Muscle of back (tissue), 11 donors: ENCODE results near the gene FHIP1B. TPM values are rescaled to one million over a fixed set of nuclear protein-coding genes. Genes with fewer than 3 reads are reported as not detected.
A peak's percentile ranks its signal among the peaks of the same experiment; 100 is the strongest.

Source experiments
- DNase-seq, 3 donors: peaks; one replicate each; pipeline versions ENCODE4 v3.0.0 to v3.0.0-alpha.2; 2013
- polyA plus RNA-seq, 10 donors: library from polyadenylated mRNA; unstranded; fragments of 120-200 nt; gene quantifications; one replicate each; pipeline ENCODE4 v1.2.1, GENCODE V29; 2013; ENCODE audit not compliant: insufficient read length in 10 of 10

FHIP1B gene
- polyA plus RNA-seq, 10 donors = 18.5 to 39.1 (median 23.5) TPM

DNA sequence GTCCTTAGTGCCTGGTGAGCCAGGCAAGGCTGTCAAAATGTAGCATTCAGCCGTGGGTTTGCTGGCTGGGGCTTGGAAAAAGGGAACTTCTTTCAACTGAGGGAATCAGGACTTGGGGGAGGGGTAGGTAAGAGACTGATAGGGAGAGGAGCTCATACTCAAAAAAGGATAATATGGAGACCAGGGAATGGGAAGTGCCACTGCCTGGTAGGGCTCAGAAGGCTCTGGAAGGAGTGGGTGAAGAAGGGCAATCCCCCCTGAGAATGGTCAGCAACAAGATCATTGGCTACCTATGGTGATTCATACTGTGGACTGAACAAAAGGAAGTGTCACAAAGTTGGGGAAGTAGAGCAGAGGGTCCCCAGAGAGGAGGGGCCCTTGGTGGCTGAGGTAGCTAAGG is 6.3 kb upstream of the FHIP1B start:
- DNase-seq = peak in 1 of 3 donors; percentile 6

DNA sequence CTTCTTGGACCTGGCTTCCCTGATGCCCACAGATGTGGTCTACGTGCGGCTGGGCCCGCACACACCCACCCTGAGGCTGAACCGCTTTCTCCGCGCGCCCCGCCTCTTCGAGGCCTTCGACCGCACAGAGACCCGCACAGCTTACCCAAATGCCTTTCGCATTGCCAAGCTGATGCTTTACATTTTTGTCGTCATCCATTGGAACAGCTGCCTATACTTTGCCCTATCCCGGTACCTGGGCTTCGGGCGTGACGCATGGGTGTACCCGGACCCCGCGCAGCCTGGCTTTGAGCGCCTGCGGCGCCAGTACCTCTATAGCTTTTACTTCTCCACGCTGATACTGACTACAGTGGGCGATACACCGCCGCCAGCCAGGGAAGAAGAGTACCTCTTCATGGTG is 5.7 kb upstream of the FHIP1B start:
- DNase-seq = no peak

DNA sequence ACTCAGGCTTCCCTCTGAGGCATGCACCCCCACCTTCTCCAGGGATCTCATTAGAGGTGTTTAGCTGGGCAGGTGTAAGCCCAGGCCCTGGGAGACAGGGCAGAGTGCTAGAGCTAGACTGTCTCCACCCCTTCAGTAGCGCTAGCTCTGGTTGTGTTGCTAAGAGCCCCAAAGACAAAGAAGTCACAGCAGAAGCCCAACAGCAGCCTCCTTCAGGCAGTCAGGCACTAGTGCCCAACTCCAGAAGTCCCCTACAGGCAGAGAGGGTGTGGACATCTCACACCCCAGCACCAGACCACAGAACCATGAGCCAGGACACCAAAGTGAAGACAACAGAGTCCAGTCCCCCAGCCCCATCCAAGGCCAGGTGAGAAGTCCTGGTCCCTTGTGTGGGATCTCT is 4.5 kb upstream of the FHIP1B start, which contains the start of gene CNGA4:
TSS of gene CNGA4 (plus strand) at position 188 of the 400 bp plus-strand sequence. CDS start at position 306, 118 bp downstream.
- DNase-seq = no peak

DNA sequence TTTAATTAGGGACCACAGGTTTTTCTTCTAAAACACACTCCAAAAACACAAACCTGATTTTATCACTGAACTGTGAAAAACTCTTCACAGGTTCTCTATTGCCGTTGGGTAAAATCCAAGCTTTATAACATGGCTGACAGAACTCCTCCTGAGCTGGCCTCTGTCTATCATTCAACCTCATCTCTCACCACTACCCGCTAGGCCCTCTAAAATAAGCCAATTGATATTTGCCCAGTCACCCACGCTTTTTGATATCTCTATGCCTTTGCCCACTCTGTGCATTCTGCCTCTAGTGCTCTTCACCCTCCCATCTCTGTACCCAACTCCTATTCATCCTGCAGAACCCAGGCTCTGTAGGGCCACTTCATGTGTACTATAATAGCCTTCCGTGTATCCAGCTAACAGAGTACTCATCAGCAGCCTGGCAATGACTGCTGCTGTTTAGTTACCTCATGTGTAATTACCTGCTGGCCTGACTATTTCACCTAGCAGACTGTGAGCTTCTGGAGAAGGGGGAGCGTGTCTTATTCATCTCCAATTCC is 3.4 kb upstream of the FHIP1B start:
- no peak for DNase-seq

DNA sequence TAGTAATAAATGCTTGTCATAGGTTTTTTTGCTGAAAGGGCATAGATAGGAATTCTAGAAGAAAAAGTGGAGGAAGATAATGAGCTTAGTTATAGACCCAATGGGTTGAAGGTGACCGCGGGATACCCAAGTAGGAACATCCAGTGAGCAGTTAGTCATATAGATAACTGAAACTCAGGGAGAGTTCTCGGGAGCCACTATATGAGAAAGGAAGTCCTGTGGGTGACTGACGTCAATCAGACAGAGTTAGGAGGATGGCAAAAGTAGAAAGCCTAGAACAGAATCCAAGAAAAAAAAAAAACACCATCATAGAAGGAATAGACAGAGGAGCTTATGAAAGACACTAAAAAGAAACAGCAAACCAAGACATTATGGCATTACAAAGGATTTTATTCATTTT is 2.8 kb upstream of the FHIP1B start:
- no peak for DNase-seq

DNA sequence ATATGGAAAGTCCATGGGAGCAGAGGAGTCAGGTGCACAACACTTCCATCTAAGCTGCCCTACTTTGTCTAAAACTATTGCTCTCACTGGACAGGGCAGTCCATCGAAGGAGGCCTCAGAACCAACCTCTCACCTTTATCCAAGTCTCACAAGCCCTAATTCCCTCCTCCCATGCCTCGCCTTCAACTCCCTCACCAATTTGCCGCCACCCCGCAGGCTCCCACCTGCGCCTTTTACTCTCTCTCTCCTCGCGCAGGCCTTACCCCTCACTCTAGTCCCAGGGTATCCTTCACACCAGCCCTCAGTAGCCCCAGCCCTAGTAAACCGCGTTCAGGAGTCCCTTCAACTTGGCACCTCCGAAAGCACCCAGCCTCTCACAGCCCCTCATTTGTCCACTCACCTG is 451 bp downstream of the FHIP1B start:
- DNase-seq = no peak

DNA sequence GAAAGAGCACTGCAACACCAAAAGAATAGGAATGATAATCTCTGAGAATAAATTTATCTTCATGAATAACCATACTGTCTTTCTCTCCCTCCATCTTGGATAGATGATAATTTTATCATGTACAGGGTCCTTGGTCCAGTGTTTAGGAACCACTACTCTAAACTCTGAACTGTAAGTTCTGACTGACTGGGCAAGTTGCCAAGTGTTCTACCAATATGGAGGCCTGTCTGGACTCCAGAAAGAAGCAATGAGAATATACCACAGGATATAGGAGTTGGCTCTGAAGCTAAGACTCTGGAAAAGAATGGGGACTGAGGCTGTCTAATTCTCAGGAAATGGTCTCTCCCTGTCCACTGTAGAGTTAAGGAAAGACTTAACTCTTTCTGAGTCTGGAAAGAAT is 1.5 kb downstream of the FHIP1B start:
- no peak for DNase-seq

DNA sequence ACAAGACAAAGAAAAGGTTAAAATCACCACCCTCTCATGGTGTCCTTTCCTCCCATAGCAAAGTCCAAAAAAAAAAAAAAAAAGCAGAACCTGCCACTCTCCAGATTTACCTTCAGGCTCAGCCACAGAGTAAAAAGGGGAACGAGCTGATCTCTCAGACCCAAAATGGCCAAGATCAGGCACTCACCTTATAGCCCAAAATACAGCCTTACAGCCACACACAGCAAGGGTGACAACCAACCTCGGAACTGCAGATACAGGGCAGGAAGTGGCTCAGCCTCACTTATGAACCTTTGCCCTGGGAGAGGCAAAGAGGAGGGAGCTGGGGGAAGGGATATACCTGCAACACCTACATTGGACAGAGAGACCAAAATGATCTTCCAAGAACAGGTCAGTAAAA is 4.5 kb downstream of the FHIP1B start:
- DNase-seq = no peak

DNA sequence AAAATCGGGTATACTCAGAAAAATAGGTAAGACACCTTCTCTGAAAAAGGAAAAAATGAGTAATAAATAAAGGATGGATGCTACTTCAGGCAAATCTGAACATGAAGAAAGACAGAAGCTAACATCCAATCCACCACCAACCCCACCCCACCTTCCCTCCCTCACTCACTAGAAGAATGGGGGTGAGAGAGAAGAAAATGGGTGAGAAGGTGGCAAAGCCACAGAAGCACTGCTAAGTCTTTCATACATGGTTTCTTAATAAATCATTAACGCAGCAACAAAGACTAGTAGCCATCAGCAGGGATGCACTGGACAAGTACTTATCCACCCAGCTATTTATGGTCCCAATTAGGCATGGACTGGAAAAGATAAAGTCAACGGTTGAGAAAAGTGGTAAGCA is 5.9 kb downstream of the FHIP1B start:
- DNase-seq = no peak

DNA sequence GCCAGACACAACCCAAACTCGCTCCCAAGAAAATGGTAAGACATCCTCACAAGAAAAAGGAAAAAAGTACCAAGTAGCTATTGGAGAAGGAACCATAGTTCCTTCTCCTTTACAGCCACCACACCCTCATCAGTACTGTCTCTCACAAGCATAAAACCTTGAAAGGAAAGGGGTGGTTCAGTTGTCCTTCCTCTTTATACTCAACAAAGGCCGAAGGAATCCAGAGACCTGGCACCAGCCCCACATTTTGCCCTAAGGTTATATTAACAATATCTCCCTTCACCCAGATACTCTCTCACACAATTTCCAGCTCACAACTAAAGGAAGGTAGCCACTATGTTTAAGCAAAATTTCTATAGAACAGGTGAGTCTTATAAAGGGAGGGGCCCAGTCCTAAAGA is 8.5 kb downstream of the FHIP1B start:
- DNase-seq = no peak

DNA sequence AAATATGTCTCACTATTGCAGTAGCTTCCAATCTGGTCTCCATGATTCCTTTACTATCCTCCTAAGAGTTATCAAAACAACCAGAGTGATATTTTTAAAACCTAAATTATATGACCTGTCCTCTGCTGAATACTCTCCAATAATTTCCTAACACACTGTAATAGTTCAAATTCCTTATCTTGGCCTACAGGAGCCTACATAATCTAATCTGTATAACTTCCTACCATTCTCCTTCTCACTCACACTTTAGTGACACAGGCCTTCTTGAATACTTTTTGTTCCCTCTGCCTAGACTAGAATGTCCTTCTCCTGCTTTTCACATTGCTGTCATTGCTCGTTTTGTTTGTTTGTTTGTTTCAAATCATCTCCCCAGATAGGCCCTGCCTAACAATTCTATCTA is 9.4 kb downstream of the FHIP1B start:
- DNase-seq = no peak

DNA sequence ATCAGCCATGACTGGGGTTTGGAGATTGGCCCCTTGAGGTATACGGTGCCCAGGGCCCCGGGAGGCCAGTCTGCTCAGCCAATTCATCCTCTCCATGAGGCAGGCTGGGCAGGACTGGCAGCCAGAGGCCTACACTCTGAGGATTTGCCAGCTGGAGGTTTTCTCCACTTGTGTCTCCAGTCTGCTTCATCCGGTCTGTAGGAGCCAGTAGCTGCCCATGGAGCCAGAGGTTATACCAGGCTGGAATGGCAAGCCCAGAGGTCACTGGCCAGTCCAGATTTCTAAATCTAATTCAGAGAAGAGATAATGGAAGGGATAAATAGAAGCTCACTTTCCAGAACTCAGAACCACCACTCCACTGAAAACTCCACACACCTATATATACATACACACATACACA is 10.0 kb downstream of the FHIP1B start:
- no peak for DNase-seq

DNA sequence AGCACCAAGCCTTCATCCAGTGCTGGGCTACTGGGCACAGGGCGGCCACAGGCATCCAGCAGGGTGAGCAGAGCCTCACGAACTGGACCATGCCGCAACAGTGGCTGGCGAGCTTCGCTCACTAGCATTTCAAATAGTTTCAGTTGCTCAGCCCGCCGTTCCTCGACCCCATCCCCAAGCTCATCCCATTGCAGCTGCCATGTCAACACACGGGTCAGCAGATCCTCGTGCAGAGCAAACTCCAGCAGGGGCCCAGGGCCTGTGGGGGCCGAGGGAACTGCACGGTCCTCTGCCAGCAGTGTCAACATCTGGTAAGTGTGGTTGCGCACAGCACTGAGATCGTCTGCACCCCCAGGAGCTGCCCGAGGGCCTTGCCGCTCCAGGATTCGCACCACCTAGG is 10.6 kb downstream of the FHIP1B start:
- DNase-seq = no peak

DNA sequence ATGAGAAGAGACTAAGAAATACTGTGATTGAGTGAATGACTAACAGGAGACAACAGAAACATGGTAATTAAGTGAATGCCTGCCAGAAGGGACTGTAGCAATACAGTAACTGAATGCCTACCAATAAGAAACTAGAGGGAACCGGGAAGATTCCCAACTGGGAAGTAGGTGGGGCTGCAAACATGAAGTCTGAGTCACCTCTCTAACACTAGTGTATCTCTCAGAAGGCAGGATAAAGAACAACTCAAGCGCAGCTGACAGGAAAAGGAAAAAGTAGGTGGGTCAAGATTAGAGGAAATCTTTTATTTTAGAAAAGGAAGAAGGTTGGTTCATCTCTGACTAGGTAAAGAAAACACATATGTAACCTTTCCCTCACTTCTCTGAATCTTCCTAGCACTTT is 15.1 kb downstream of the FHIP1B start:
- DNase-seq = peak in 1 of 3 donors; percentile 54

DNA sequence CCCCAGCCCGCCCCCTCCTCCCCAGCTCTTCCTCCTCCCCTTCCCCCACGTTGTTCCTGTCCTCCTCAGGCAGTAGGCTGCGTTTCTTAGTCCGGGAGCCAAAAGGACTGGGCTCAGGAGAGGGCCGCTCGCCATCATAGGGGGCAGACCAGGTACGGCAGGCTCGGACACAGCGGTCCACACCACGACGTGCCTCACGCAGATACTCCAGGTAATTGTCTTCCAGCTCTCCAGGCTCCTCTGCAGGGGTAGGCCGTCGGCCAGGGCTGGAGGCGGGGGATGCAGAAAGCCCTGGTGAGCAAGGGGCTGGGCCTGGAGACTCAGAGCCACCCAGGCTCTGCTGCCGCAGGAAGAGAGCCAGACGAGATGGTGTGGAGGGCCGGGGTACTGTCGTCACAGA is 16.7 kb downstream of the FHIP1B start:
- no peak for DNase-seq

DNA sequence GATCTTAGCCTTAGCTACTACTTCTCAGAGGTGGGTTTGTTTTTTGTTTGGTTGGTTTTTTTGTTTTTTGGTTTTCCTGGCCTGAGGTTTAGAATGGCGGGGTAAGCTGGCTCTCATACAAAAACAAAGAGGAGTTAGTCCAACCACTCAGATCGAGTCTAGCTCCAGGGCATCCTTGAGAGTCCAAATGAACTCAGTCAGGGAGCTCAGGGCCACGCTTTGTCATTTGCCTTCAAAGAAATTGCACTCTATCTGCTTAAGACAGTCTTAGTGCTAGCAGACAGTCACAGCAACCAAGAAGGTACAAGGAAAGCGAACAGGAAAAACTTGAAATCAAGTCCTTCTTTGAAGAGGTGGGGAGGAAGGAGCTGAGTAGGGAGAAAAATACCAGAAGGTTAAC is 17.9 kb downstream of the FHIP1B start:
- no peak for DNase-seq

DNA sequence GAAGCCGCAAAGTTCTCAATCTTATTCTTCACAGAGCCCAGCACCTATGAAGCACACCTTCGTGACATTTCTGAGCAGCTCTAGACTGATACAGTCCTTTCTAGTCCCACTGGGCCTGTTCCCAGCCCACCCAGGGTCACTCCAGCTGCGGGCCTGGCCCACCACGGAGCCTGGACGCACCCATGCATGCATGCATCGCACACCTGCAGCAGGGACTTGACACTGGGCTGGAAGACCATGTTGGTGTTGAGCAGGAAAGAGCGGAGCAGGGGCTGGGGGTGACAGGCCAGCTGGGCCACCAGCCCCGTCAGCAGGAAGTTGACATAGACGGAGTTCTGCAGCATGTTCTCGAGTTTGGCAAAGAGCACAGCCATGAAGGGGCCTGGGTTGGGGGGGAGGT is 19.9 kb downstream of the FHIP1B start:
- no peak for DNase-seq

DNA sequence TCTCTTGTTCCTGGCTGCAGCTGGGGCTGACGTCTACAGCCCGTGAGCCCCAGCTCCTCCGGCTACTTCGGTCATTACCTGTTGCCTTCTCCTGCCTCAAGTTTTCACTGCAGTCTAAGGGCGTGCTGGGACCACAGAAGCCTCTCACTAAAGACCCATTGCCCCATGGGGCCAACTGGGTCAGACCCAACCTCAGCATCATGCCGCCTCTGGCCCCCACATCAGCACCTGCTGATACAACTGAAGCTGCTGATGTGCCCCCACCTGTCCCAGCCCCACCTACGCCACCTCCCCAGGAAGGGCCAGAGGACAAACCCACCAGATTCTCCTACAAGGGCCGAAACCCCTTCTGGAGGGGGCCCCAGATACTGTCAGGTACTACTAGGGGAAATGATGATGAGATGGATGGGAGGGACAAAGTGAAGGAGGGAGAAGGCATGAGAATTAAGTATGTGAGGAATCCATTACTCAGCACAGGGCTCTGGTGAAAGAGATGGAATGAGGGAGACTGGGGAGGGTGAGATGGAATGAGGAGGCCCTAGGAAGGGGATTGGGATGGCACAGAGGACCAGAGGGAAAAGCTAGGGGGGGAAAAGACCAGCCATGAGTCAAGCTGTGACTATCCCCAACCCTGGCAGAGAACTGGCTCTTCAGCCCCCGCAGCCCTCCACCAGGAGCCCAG is 24.0 kb downstream of the FHIP1B start:
- no peak for DNase-seq

DNA sequence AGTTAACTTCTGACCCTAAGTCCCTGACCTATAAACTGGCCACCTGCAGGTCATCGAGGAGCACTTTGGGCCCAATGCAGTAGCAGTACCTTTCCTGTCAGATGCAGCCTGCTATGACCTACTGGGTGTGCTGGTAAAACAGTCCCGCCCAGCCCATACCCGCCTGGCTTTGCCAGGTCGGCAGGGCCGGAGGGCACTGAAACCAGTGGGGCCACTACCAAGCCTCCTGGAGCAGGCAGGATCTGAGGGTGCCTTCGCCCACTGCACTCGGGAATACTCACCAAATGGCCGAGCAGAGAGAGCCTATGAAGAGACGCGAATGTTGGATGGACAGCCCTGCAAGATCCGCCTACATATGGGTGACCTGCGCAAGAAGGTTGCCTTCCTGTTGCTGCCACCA is 24.6 kb downstream of the FHIP1B start:
- DNase-seq = no peak

DNA sequence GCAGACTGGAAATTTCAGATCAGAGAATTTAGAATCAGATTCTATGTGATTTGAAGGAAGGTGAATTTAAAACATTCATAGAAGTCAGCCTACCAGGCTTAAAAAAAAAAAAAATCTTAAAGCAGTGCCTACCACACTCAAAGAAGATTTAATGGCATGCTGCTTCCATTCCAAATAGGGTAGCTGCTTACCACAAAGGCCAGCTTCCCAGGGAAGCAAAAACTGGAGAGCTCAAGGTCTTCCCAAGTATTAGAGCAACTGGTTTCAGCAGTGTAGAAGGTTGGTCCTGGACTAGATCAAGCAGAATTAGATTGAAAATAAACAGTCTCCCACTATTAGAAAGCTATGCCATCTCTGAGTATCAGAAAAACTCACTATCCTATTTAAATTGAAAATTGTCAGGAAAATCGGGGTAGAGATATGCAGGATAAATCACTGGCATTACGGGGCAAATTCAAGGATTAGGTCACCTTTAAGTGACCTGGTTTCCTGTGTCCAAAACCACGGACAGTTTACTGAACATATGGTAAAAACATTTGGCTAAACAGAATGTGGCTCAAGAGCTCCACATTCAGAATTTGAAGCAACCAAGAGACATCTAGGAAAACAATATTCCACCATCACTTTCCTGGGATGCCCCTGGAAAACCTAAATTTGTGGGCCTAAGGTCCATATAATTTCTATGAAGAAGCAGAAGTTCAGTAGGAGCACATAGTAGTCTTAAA is 27.8 kb downstream of the FHIP1B start:
- no peak for DNase-seq

DNA sequence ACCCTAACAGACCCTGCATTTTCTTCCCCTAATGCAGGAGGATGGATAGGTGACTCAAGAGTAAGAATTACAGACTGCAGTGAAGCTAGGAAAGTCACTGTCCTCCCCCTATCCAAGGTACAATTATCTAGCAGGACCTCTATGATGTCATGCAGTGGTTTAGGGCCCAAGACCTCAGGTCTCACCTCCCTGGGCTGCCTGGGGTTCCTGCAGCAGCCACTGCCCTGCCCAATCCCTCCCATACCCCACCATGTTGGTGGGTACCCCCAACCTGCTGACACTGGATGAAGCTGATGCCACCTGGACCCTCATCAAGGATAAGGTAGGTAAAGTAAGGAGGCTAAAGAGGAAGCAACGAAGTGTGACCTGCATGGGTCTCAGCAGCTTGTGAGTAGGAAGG is 29.1 kb downstream of the FHIP1B start, which contains the start of gene C11orf42:
TSS of gene C11orf42 (plus strand) at position 192 of the 400 bp plus-strand sequence. CDS start at position 251, 59 bp downstream.
- DNase-seq = no peak

DNA sequence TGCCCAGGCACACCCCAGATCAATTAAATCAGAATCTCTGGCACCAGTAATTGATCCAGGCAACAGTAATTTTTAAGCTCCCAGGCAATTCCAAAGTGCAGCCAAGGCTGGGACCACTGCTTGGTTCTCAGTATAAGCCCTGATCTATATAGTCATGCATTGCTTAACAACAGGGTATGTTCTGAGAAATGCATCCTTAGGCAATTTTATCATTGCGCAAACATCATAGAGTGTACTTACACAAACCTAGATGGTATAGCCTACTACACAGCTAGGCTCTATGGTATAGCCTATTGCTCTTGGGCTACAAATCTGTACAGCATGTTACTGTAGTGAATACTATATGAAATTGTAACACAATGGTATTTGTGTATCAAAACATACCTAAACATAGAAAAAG is 29.7 kb downstream of the FHIP1B start:
- DNase-seq = no peak

DNA sequence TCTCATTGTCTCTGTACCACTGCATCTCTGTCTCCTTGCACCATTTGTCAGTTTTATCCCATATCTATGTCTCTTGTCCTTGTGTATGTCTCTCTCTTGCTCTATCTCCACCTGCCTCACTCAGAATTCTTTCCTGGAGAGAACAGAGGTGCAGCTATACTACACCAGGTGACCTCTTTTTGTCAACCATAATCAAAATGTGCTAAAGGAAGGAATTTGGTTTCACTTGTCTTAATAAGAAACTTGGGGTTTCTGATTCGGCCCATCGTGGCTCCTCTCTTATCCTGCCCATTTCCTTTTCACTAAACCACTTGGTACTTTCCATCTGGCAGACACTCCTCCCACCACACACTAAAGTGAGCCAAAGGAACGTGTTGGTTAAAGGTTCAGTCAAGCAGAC is 31.1 kb downstream of the FHIP1B start:
- DNase-seq = no peak
